ENCODE measurements around the gene GAMT.
"Not testable (repeated sequence)": the region's sequence is repeated elsewhere in the genome, so short reads cannot be mapped to it uniquely, and the experiment has no call there.

The GAMT gene

DNA sequence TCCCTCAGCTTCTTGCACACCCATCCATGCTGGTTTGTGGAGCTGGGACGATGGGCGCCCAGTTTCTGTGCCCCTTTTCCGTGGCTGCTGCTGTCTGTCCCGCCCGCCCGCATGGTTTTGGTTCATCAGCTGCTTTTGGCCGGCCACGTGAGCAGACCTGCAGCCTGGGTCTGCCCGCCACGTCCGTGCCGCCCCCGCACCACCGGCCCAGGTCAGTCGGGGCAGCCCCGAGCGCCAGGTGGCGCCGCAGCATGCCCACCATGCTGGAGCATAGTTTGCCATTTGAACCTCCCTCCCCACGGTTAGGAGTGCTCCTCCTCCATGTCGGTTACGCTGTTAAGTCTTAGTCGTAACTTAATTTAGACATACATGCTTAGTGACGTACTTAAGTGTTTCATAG, 21.6 kb upstream of the GAMT start:
- TF ChIP-seq EZH2 (IDR thresholded peaks at IDR 0.05), result no peak
- no peak for TF ChIP-seq POLR2AphosphoS5 (IDR thresholded peaks at IDR 0.05; ENCODE audit: borderline replicate concordance, low read depth, low read length)
- no peak for TF ChIP-seq FOXP2 (optimal IDR thresholded peaks at IDR 0.05; ENCODE audit: control extremely low read depth, extremely low read length, insufficient read depth)
- Histone ChIP-seq H3K4me3 (no peak overlapping the region), H3K9me3 (ENCODE audit: low read depth, low read length) (no peaks in the 10 kb centered on the region), H3K27ac (no peak overlapping the region), H3K36me3 (ENCODE audit: insufficient read depth, low read length) (peaks cover 91% of the 10 kb centered on the region), H3K9ac (ENCODE audit: insufficient read length) (no peak overlapping the region)
- DNase-seq (ENCODE audit: low read depth, low spot score), result no peak

DNA sequence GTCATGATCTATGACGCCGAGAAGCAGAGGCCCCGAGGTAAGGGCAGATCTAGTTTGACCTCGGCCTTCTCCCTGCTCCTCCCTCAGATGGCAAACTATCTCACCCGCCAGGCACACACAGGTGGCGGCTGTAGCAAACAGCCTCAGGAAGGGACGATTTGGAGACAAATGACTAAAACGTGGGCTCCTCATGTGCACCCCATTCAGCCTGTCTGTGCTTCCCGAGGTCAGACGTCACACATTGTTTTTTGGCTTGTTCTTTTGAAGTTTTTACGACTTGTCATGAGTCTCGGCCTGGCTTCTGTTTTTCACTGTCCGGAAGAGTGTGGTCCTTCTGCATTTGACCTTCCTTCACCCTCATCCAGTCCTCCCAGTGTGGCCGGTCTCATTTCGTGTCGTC, 21.0 kb upstream of the GAMT start:
- Histone ChIP-seq H3K36me3 (ENCODE audit: insufficient read depth, low read length) (peaks cover 91% of the 10 kb centered on the region), H3K9ac (ENCODE audit: insufficient read length) (no peak overlapping the region), H3K27ac (0 out of 2 replicates have a peak overlapping the region, but pooled peaks have one; percentile 36), H3K4me3 (no peak overlapping the region), H3K9me3 (ENCODE audit: low read depth, low read length) (no peaks in the 10 kb centered on the region)
- TF ChIP-seq FOXP2 (optimal IDR thresholded peaks at IDR 0.05; ENCODE audit: control extremely low read depth, extremely low read length, insufficient read depth) (no peak), EZH2 (IDR thresholded peaks at IDR 0.05) (no peak), POLR2AphosphoS5 (IDR thresholded peaks at IDR 0.05; ENCODE audit: borderline replicate concordance, low read depth, low read length) (no peak)
- DNase-seq (ENCODE audit: low read depth, low spot score), result no peak

DNA sequence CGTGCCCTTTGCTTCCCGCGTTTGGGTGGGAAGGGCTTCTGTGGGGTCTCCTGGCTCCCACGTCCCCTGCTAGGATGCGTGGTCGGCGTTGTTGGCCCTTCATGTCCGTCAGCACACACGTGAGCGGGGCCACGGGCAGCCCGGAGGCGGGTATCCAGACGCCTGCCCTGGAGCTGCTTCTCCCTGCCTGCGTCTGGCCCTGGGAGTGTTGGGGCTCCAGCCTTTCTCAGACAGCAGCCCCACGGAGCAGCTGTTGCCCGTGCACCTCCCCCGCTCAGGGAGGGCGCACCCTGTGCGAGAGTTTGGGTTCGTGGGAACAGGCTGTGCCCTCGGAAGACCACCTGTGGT, 20.6 kb upstream of the GAMT start:
- Histone ChIP-seq H3K36me3 (ENCODE audit: insufficient read depth, low read length) (peaks cover 92% of the 10 kb centered on the region), H3K4me3 (no peak overlapping the region), H3K9ac (ENCODE audit: insufficient read length) (no peak overlapping the region), H3K27ac (no peak overlapping the region), H3K9me3 (ENCODE audit: low read depth, low read length) (no peaks in the 10 kb centered on the region)
- TF ChIP-seq EZH2 (IDR thresholded peaks at IDR 0.05), result no peak
- TF ChIP-seq FOXP2 (optimal IDR thresholded peaks at IDR 0.05; ENCODE audit: control extremely low read depth, extremely low read length, insufficient read depth), result no peak
- no peak for TF ChIP-seq POLR2AphosphoS5 (IDR thresholded peaks at IDR 0.05; ENCODE audit: borderline replicate concordance, low read depth, low read length)
- no peak for DNase-seq (ENCODE audit: low read depth, low spot score)

DNA sequence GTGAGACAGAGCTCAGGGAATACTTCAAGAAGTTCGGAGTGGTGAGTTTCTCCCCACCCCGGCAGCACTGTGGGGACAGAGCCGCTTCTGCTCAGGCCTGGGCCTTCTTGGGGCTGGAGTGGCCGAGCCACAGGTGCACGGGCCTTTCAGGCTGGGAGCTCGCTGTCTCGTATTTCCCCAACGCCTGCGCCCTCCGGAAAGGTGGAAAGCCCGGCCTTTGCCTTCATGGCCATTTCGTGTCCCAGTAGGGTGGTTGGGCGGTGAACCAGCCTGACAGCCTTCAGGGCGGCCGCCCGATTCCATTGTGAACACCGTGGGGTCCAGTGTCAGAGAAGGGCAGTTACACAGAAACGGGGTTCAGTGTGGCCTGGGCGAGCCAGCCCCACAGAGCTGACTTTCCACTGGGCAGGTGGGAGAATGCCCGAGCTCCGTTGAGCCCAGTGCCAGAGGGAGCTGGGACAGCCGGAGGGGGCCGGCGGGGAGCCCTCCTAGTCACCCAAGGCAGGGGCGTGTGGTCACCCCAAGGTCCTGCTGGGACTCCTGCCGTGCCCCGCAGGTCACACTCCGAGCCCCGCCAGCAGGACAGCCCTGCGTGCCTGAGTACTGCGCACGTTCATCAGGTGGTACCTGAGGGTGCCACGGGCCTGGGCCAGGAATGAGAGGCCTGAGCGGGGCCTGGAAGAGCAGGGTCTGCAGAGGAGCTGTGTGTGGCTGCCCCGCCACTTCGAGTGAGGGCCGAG, 20.0 kb upstream of the GAMT start:
- Histone ChIP-seq H3K9ac (ENCODE audit: insufficient read length) (no peak overlapping the region), H3K36me3 (ENCODE audit: insufficient read depth, low read length) (peaks cover 93% of the 10 kb centered on the region), H3K4me3 (no peak overlapping the region), H3K27ac (no peak overlapping the region), H3K9me3 (ENCODE audit: low read depth, low read length) (no peaks in the 10 kb centered on the region)
- no peak for DNase-seq (ENCODE audit: low read depth, low spot score)
- TF ChIP-seq EZH2 (IDR thresholded peaks at IDR 0.05) (no peak), POLR2AphosphoS5 (IDR thresholded peaks at IDR 0.05; ENCODE audit: borderline replicate concordance, low read depth, low read length) (no peak), FOXP2 (optimal IDR thresholded peaks at IDR 0.05; ENCODE audit: control extremely low read depth, extremely low read length, insufficient read depth) (no peak)

DNA sequence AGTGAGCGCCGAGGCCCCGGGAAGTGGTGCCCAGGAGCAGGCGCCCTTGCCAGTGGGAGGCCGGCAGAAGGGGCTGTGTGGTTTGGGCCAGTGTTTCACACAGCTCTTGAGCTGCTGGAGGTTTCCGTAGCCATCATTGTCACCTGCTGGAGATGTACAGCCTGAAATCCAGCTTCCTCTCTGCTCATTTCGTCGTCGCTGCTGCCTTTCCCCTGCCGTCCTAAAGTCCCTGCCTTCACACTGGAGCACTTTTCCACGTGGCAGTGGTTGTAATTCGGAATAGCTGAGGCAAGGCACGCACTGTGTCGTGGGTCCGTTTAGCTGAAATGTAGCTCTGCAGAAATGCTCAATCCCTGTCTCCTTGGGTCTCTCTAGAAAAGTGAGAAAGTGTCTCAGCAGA, 19.2 kb upstream of the GAMT start:
- no peak for TF ChIP-seq POLR2AphosphoS5 (IDR thresholded peaks at IDR 0.05; ENCODE audit: borderline replicate concordance, low read depth, low read length)
- no peak for TF ChIP-seq FOXP2 (optimal IDR thresholded peaks at IDR 0.05; ENCODE audit: control extremely low read depth, extremely low read length, insufficient read depth)
- no peak for TF ChIP-seq EZH2 (IDR thresholded peaks at IDR 0.05)
- Histone ChIP-seq H3K9ac (ENCODE audit: insufficient read length) (no peak overlapping the region), H3K36me3 (ENCODE audit: insufficient read depth, low read length) (peaks cover 87% of the 10 kb centered on the region), H3K9me3 (ENCODE audit: low read depth, low read length) (no peaks in the 10 kb centered on the region), H3K4me3 (no peak overlapping the region), H3K27ac (0 out of 2 replicates have a peak overlapping the region, but pooled peaks have one; percentile 19)
- DNase-seq (ENCODE audit: low read depth, low spot score), result no peak

DNA sequence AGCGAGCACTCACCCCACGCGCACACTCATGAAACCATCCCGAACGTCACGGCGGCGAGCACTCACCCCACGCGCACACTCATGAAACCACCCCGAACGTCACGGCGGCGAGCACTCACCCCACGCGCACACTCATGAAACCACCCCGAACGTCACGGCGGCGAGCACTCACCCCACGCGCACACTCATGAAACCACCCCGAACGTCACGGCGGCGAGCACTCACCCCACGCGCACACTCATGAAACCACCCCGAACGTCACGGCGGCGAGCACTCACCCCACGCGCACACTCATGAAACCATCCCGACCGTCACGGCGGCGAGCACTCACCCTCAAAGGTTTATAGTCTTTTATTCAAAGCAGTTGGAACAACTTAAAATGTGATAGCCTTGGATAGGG, 18.7 kb upstream of the GAMT start:
- H3K9me3 ChIP-seq (ENCODE audit: low read depth, low read length); DNase-seq (ENCODE audit: low read depth, low spot score); H3K27ac ChIP-seq; H3K9ac ChIP-seq (ENCODE audit: insufficient read length); H3K4me3 ChIP-seq: not testable (repeated sequence)
- peaks cover 83% of the 10 kb centered on the region for H3K36me3 ChIP-seq (ENCODE audit: insufficient read depth, low read length)

DNA sequence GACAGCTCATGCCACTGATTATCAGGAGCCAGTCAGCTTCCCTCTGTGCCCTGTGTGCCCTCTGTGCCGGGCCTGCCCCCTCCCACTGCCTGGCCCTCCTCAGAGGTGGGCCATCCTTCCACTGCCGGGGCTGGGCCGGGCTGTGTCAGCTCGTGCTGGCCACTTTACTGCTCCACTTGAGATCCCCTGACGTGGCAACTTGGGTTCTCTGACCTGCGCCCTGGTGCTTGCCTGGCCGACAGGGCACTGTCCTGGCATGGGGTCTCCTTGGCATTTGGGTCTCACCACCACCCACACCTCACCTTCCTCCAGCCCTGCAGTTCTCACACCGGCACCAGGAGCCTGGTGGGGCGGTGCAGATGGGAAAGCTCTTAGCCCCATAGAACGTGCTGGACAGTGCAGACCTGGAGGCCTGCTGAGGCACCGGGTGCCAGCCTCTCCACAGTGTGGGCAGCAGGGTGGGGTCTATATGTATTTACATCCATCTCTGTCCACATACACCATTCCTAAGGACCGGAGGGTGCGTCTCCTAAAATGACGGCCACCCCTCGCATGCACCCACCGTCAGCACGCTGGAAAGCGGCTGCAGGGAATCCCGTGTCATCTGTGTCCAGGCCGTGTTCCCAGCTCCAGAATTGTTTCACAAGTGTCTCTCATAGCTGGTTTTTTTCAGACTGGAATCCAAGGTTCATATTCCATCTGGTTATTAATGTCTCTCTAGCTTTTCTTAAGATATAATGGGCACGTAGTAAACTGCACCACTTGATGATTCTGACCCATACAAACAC, 17.8 kb upstream of the GAMT start:
- DNase-seq (ENCODE audit: low read depth, low spot score), result no peak
- TF ChIP-seq POLR2AphosphoS5 (IDR thresholded peaks at IDR 0.05; ENCODE audit: borderline replicate concordance, low read depth, low read length), result no peak
- no peak for TF ChIP-seq FOXP2 (optimal IDR thresholded peaks at IDR 0.05; ENCODE audit: control extremely low read depth, extremely low read length, insufficient read depth)
- TF ChIP-seq EZH2 (IDR thresholded peaks at IDR 0.05), result no peak
- Histone ChIP-seq H3K4me3 (no peak overlapping the region), H3K27ac (no peak overlapping the region), H3K36me3 (ENCODE audit: insufficient read depth, low read length) (peaks cover 76% of the 10 kb centered on the region), H3K9me3 (ENCODE audit: low read depth, low read length) (no peaks in the 10 kb centered on the region), H3K9ac (ENCODE audit: insufficient read length) (no peak overlapping the region)

DNA sequence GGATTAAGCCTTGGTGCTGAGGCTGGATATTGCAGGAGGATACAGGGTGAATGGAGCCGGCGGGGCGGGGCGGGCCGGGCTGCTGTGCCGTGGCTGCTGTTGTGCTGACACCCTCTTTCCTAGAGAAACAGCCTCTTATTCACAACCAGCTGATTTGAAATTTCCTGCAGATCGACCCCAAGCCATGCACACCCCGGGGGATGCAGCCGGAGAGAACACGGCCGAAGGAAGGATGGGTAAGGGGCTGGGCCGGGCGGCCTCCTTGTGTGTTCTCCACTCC, 17.1 kb upstream of the GAMT start:
- H3K9me3 ChIP-seq (ENCODE audit: low read depth, low read length), result no peaks in the 10 kb centered on the region
- no peak for TF ChIP-seq POLR2AphosphoS5 (IDR thresholded peaks at IDR 0.05; ENCODE audit: borderline replicate concordance, low read depth, low read length)
- DNase-seq (ENCODE audit: low read depth, low spot score), result no peak
- H3K27ac ChIP-seq, result no peak overlapping the region
- H3K36me3 ChIP-seq (ENCODE audit: insufficient read depth, low read length), result peaks cover 70% of the 10 kb centered on the region
- H3K9ac ChIP-seq (ENCODE audit: insufficient read length), result no peak overlapping the region
- H3K4me3 ChIP-seq, result no peak overlapping the region

All from SK-N-MC (cell line).